Measurements from ENCODE around the gene FAM50A.

- TF ChIP-seq CTCF (IDR thresholded peaks at IDR 0.05) (no peak), POLR2A (IDR thresholded peaks at IDR 0.05) (no peak)
These were observed 446 bp upstream of the FAM50A start for GRCh38 chrX:154443479-154443910.

All from esophagus squamous epithelium (tissue), 4 donors.